ENCODE results near the gene OTX2. TPM values are rescaled to one million over a fixed set of nuclear protein-coding genes. Genes with fewer than 3 reads are reported as not detected.

The OTX2 gene
- total and polyA plus RNA-seq, 2 donors (not counting 1 experiment from before 2014, with no cell fraction given), result not detected

DNA sequence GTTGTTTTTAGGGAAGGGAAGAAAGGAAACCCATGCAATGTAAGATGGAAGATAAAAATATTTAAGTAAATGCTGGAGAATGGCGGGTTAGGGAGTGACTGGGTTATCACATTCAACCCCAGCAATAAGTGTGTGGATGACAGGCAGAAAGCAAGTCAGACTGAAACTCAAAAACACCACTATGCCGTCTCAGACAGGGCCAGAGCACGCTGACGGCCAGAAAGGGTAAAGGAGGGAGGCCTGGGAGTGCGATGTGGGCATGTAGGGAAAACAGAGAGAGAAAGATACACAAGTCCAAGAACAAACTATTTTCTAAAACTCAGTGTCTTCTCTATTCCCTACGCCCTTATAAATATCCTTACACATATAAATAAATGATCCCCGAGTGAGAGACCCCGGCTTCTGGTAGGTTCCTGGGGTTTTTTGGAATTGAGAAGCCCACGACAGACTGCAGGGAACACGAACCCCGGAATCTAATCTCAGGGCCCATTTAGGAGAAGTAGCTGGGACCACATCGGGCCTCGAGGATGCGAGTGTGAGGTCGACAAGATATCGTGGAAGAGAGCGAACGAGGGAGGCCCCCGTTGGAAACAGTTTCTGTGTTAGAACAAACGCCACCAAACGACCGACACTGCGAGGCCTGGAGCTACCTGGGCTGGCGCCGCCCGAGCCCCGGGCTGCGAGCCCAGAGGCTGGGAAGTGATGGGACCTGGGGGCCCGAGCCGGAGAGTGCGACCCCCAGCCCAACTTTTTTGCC lies 735 bp upstream of the OTX2 start:
- TF ChIP-seq, protein P1, sequence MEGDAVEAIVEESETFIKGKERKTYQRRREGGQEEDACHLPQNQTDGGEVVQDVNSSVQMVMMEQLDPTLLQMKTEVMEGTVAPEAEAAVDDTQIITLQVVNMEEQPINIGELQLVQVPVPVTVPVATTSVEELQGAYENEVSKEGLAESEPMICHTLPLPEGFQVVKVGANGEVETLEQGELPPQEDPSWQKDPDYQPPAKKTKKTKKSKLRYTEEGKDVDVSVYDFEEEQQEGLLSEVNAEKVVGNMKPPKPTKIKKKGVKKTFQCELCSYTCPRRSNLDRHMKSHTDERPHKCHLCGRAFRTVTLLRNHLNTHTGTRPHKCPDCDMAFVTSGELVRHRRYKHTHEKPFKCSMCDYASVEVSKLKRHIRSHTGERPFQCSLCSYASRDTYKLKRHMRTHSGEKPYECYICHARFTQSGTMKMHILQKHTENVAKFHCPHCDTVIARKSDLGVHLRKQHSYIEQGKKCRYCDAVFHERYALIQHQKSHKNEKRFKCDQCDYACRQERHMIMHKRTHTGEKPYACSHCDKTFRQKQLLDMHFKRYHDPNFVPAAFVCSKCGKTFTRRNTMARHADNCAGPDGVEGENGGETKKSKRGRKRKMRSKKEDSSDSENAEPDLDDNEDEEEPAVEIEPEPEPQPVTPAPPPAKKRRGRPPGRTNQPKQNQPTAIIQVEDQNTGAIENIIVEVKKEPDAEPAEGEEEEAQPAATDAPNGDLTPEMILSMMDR (conservative IDR thresholded peaks at IDR 0.05 in 1 of 2, IDR thresholded peaks at IDR 0.05 in 1 of 2; ENCODE audit: low read depth in 1 of 2, low read length in 2 of 2), result no peak
- no peak for TF ChIP-seq EZH2 (IDR thresholded peaks at IDR 0.05; ENCODE audit: low read length, missing control alignments)
- no peak overlapping the region for H3K4me2 ChIP-seq (ENCODE audit: extremely low read depth, insufficient read depth, low read length)
- H4K20me1 ChIP-seq (ENCODE audit: control insufficient read depth, extremely low read depth, insufficient read depth, low read length), result no peaks in the 10 kb centered on the region
- H3K9ac ChIP-seq (ENCODE audit: insufficient read depth, low read length), result no peak overlapping the region
- no peaks in the 10 kb centered on the region for H3K9me3 ChIP-seq (ENCODE audit: control insufficient read depth, insufficient read depth, low read depth, low read length)
- no peaks in the 10 kb centered on the region for H3K36me3 ChIP-seq (ENCODE audit: control insufficient read depth, insufficient read depth, low read length)
- no peaks in the 10 kb centered on the region for H3K4me1 ChIP-seq (ENCODE audit: control insufficient read depth, extremely low read depth, insufficient read depth, low read length)
- DNase-seq (ENCODE audit: low read depth in 2 of 2), result no peak
- no peak overlapping the region for H3K27ac ChIP-seq (ENCODE audit: insufficient read depth, low read length)
- no peaks in the 10 kb centered on the region for H3K79me2 ChIP-seq (ENCODE audit: control insufficient read depth, insufficient read depth, low read length)
- peaks cover 59% of the 10 kb centered on the region for H3K27me3 ChIP-seq (ENCODE audit: control insufficient read depth, insufficient read depth, low read length)
- H3K4me3 ChIP-seq (replicated peaks in 1 of 4; ENCODE audit: control extremely low read depth in 1 of 4, insufficient read depth in 1 of 4, low read depth in 3 of 4, low read length in 4 of 4), result no peak overlapping the region
- H2AFZ ChIP-seq (ENCODE audit: low read length), result no peak overlapping the region

DNA sequence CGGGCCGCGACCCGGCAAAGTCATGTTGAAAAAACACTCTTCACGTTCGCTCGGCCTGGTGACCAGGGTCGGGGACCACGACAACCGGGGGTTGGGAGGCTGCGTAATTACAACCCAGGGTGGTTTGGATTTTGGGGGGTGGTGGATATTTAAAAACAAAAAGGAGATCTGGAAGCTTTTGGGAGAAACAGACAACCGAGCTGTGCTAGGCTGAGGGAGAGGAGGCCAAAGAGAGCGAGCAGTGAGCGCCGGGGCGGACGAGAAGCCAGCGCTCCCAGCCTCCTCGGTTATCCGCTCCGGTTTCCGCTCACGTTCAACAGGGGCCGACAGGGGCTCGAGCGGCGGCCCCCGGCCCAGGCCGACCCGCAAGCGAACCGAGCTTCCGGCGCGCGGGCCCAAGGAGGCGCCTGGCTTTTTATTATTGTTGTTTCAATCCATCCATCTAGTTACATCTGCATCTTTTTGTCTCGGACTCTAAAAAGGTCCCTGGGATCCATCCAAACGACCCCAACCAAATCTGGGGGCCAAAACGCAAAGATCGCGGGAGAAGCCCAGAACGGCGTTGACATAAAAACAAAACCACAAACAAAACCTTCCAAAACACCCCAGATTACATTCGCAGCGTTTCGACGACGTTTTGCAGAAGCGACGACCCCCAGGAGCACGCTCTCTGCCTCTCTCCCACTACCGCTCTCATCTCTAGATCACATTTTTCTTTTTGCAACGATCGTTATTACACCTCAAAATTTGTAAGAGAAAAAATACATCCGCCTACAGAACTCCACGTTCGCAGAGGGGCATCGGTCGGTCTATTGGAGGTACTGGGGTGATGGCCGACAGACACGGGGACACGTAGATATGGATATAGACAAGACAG lies 771 bp downstream of the OTX2 start:
- H3K27ac ChIP-seq (ENCODE audit: insufficient read depth, low read length), result no peak overlapping the region
- TF ChIP-seq, protein P1 (conservative IDR thresholded peaks at IDR 0.05 in 1 of 2, IDR thresholded peaks at IDR 0.05 in 1 of 2; ENCODE audit: low read depth in 1 of 2, low read length in 2 of 2), result no peak
- TF ChIP-seq EZH2 (IDR thresholded peaks at IDR 0.05; ENCODE audit: low read length, missing control alignments), result no peak
- no peaks in the 10 kb centered on the region for H3K4me1 ChIP-seq (ENCODE audit: control insufficient read depth, extremely low read depth, insufficient read depth, low read length)
- no peak for DNase-seq (ENCODE audit: low read depth in 2 of 2)
- H3K9me3 ChIP-seq (ENCODE audit: control insufficient read depth, insufficient read depth, low read depth, low read length), result no peaks in the 10 kb centered on the region
- H3K27me3 ChIP-seq (ENCODE audit: control insufficient read depth, insufficient read depth, low read length), result peaks cover 59% of the 10 kb centered on the region
- H2AFZ ChIP-seq (ENCODE audit: low read length), result no peak overlapping the region
- H3K36me3 ChIP-seq (ENCODE audit: control insufficient read depth, insufficient read depth, low read length), result no peaks in the 10 kb centered on the region
- H3K4me3 ChIP-seq (replicated peaks in 1 of 4; ENCODE audit: control extremely low read depth in 1 of 4, insufficient read depth in 1 of 4, low read depth in 3 of 4, low read length in 4 of 4), result no peak overlapping the region
- H3K4me2 ChIP-seq (ENCODE audit: extremely low read depth, insufficient read depth, low read length), result no peak overlapping the region
- no peaks in the 10 kb centered on the region for H4K20me1 ChIP-seq (ENCODE audit: control insufficient read depth, extremely low read depth, insufficient read depth, low read length)
- H3K9ac ChIP-seq (ENCODE audit: insufficient read depth, low read length), result no peak overlapping the region
- no peaks in the 10 kb centered on the region for H3K79me2 ChIP-seq (ENCODE audit: control insufficient read depth, insufficient read depth, low read length)
